PFSK-1 (cell line): ENCODE measurements around the gene ATXN7L1.

Source experiments
- FOXP2 ChIP-seq: optimal IDR thresholded peaks from 2 replicates; pipeline ENCODE3; 2011; ENCODE audit warnings: borderline replicate concordance, control low read depth, inconsistent platforms; ENCODE audit not compliant: insufficient read depth; ENCODE audit errors: extremely low read length, extremely low read depth
- POLR2AphosphoS5 ChIP-seq: IDR thresholded peaks from 2 replicates; pipeline ENCODE4 v1.6.1; 2012; ENCODE audit warnings: low read depth, mild to moderate bottlenecking, control low read depth, low read length, moderate library complexity
- SIN3A ChIP-seq: IDR thresholded peaks from 2 replicates; pipeline ENCODE4 v1.6.1; 2012; ENCODE audit warnings: mild to moderate bottlenecking, low read length, moderate library complexity, borderline replicate concordance; ENCODE audit not compliant: insufficient read depth
- TAF1 ChIP-seq: IDR thresholded peaks from 2 replicates; pipeline ENCODE4 v1.6.1; 2012; ENCODE audit warnings: low read length, control low read depth, borderline replicate concordance; ENCODE audit not compliant: insufficient read depth
- TF ChIP-seq, protein P1 (sequence below), 2 experiments: IDR thresholded peaks; 2 replicates each; pipeline versions ENCODE4 v1.6.1 to v1.8.0; 2011 to 2012; ENCODE audit warnings: low read depth in 2 of 2, low read length in 2 of 2, control low read depth in 1 of 2, inconsistent platforms in 1 of 2, mild to moderate bottlenecking in 1 of 2, moderate library complexity in 1 of 2; ENCODE audit not compliant: insufficient read depth in 1 of 2

ATXN7L1 gene

DNA sequence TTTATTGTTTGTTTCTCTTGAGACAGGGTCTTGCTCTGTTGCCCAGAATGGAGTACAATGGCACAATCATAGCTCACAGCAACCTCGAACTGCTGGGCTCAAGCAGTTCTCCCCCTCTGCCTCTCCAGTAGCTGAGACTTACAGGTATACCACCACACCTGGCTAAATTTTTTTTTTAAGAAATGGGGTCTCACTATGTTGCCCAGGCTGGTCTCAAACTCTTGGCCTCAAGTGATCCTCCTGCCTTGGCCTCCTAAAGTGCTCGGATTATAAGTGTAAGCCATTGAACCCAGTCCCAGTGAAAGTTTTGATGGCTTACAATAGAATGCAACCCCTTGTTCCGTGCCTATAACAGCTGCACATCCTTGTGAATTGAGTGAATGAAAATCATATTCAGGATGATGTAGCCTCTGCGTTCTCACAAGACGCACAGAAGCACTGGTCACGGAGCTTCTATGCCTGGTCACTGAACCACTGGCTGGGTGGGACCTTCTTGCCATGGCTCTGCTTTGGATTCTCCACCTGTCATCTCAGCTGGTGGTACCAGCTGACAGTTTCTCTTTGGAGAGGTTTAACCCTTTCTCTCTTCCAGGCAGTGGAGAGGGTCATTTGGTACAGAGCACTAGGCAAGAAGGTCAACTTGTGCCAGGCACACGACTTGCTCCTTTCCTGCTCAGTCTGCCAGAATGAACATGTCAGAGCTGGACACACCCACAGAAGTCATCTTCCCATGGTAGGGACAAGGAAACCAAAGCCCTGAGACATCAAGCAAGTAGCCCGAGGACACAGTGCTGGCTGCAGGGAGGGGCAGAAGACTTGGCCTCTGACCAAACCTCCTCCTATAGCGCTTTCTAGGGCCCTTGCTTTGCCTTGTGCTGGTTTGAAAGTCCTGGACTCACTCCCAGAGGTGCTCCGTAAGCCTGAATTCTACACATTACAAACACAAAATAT lies 89.6 kb downstream of the ATXN7L1 start:
- no peak for TF ChIP-seq FOXP2
- no peak for TF ChIP-seq TAF1
- no peak for TF ChIP-seq POLR2AphosphoS5
- no peak for TF ChIP-seq SIN3A
- TF ChIP-seq, protein P1, sequence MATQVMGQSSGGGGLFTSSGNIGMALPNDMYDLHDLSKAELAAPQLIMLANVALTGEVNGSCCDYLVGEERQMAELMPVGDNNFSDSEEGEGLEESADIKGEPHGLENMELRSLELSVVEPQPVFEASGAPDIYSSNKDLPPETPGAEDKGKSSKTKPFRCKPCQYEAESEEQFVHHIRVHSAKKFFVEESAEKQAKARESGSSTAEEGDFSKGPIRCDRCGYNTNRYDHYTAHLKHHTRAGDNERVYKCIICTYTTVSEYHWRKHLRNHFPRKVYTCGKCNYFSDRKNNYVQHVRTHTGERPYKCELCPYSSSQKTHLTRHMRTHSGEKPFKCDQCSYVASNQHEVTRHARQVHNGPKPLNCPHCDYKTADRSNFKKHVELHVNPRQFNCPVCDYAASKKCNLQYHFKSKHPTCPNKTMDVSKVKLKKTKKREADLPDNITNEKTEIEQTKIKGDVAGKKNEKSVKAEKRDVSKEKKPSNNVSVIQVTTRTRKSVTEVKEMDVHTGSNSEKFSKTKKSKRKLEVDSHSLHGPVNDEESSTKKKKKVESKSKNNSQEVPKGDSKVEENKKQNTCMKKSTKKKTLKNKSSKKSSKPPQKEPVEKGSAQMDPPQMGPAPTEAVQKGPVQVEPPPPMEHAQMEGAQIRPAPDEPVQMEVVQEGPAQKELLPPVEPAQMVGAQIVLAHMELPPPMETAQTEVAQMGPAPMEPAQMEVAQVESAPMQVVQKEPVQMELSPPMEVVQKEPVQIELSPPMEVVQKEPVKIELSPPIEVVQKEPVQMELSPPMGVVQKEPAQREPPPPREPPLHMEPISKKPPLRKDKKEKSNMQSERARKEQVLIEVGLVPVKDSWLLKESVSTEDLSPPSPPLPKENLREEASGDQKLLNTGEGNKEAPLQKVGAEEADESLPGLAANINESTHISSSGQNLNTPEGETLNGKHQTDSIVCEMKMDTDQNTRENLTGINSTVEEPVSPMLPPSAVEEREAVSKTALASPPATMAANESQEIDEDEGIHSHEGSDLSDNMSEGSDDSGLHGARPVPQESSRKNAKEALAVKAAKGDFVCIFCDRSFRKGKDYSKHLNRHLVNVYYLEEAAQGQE (IDR thresholded peaks at IDR 0.05; ENCODE audit: insufficient read depth in 1 of 2, low read depth in 2 of 2, low read length in 2 of 2): no peak

DNA sequence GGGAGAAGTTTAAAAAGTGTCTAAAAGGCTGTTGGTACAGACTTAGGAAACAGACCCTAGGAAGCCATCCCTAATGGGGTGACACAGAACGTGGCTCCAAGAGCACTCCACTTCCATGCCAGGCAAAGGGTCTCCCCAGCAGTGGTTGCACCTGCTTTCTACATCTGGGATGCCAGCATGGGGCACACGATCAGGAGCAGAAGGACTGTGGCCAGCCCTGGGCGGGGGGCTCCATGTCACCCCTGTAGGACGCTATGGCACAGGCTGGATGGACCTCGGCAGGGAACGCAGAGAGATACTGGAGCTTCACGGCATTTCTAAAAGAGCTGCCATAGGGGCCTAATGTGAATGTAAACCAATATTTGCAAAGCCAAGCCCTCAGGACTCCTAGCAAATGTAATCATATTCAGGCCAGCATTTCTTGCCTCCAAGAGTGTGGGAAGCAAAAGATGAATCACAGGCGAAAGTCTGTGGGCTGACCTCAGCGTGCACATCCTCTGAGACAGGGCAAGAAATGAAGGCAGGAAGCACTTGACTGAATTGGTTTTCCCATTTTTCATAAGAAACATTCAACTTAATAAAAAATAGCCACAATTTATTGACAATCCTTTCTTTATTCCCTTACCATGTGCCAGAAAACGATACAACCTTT lies 93.9 kb downstream of the ATXN7L1 start:
- TF ChIP-seq FOXP2 (no peak), SIN3A (no peak), POLR2AphosphoS5 (no peak), TAF1 (no peak)
- TF ChIP-seq, protein P1 (IDR thresholded peaks at IDR 0.05; ENCODE audit: insufficient read depth in 1 of 2, low read depth in 2 of 2, low read length in 2 of 2): no peak

DNA sequence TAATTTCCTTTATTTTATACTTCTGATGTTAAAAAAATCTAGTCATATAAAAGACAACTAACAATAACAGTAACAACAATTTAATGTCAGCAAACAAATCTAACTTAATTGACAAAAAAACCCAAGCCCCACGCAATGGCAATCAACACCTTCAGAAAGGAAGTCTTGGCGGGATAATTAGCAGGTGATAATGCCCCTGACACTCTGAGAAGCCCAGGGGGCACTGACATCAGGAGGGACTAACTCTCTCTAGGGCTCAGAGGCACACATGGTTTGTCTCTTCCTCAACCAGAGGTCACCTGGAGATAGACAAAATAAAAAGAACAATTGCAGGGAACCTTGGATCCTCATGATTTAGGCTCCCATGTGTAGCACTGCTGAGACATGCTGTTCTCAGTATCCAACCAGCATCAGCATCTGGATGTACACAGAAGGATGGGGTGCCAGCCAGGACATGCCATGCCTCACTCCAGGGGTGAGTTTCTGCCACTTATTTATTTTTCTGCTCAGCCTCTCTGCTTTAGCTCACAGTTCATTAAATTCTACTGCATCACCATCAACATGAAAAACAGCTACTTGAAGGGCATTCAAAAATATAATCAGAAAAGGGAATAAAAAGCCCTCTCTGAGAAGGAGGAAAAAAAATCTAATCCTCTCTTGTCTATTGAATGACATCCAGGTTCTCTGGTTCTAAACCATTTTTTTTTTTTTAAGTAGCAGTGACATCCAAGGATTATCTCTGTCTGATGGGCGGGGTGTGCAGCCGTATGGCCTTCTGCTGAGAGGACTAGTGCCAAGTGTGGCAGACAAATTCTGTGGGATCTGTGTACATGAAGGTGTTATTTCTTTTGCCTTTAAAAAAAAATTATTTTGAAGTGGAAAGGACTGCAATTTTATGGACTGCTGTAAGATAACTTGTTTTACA lies 96.3 kb downstream of the ATXN7L1 start:
- TF ChIP-seq SIN3A: no peak
- TF ChIP-seq, protein P1 (IDR thresholded peaks at IDR 0.05; ENCODE audit: insufficient read depth in 1 of 2, low read depth in 2 of 2, low read length in 2 of 2): no peak
- TF ChIP-seq POLR2AphosphoS5: no peak
- TF ChIP-seq FOXP2: no peak

GRCh38 chr7:105778956-105779355 lies 97.4 kb downstream of the ATXN7L1 start:
- no peak for TF ChIP-seq SIN3A
- no peak for TF ChIP-seq TAF1
- TF ChIP-seq FOXP2: no peak
- TF ChIP-seq POLR2AphosphoS5: no peak
- TF ChIP-seq, protein P1 (IDR thresholded peaks at IDR 0.05; ENCODE audit: insufficient read depth in 1 of 2, low read depth in 2 of 2, low read length in 2 of 2): no peak
